ENCODE measurements around the gene AGBL5. TPM values are rescaled to one million over a fixed set of nuclear protein-coding genes. Genes with fewer than 3 reads are reported as not detected.

AGBL5 gene
- total and polyA plus RNA-seq, 2 of the 13 experiments (the other 11 are each of a cell fraction or from before 2014, with no cell fraction given), result 55.9 to 73.3 TPM

DNA sequence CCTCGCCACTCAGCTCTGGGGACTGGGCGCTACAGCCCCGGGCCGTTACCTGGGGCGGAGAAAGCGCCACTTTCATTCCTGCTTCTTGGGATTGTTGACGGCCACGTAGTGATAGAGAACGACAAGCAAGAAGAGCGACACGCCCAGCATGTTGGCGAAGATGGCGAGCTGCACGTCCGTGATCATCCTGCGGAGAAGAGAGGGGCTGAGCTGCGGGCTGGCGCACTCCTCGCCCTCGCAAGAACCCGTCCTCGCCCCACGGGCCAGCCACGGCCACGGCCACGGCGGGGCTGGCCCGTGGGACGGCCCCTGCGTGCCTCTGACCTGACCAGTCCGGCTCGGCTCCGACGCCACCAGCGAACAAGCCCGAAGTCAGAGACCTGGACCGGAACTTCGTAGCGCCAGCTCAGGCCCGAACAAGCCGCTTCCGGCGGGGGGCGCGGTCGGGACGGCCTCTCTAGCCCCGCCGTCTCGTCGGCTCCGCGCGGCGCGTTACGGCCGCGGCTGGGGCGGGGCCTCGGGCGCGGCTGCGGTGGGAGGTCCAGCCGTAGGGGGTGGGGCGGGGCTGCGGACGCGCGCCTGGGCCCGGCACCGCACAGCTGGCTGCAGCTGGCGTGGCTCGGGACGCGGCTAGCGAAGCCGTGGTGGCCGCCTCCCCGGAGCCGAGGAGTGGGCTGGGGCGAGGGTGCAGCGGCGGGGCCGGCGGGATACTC is 20.0 kb downstream of the AGBL5 start, which contains the start of gene OST4 (continued):
- TF ChIP-seq ATF7-NPFF (CRISPR knock-in tag; IDR thresholded peaks at IDR 0.05; ENCODE audit: low read depth) (peak; percentile 63), ARHGAP35 (CRISPR knock-in tag; IDR thresholded peaks at IDR 0.05; ENCODE audit: borderline replicate concordance) (no peak; the same call in 1 of the 2 replicates), FOXK1 (CRISPR knock-in tag; IDR thresholded peaks at IDR 0.05; ENCODE audit: borderline replicate concordance, low read depth) (peak; percentile 63; the same call in 1 of the 2 replicates), SMARCE1 (IDR thresholded peaks at IDR 0.05; ENCODE audit: borderline replicate concordance) (no peak), PLRG1 (conservative IDR thresholded peaks at IDR 0.05) (no peak), KLF6 (CRISPR knock-in tag; IDR thresholded peaks at IDR 0.05) (peak; percentile 93; the same call in 1 of the 2 replicates), CCAR2 (optimal IDR thresholded peaks at IDR 0.05; ENCODE audit: low read depth, low read length) (peak; percentile 67), ZNF510 (CRISPR knock-in tag; IDR thresholded peaks at IDR 0.05; ENCODE audit: low read depth) (0 out of 2 replicates have a peak, but pooled peaks have one; percentile 43), FIP1L1 (IDR thresholded peaks at IDR 0.05; ENCODE audit: borderline replicate concordance, insufficient read depth, low read depth, low read length) (no peak), HNRNPK (IDR thresholded peaks at IDR 0.05; ENCODE audit: low read depth, low read length, poor library complexity, severe bottlenecking) (peak; percentile 84), MXI1 (IDR thresholded peaks at IDR 0.05; ENCODE audit: borderline replicate concordance, low read depth, low read length) (peak; percentile 84; the same call in 2 of the 3 replicates), ZNF777 (CRISPR knock-in tag; IDR thresholded peaks at IDR 0.05) (peak; percentile 57; the same call in 1 of the 2 replicates), ZNF12 (CRISPR knock-in tag; IDR thresholded peaks at IDR 0.05) (no peak), RFXANK (CRISPR knock-in tag; IDR thresholded peaks at IDR 0.05) (peak; percentile 42; the same call in 1 of the 2 replicates), ZNF614 (CRISPR knock-in tag; IDR thresholded peaks at IDR 0.05; ENCODE audit: borderline replicate concordance) (peak; percentile 74; the same call in 1 of the 2 replicates)
- TF ChIP-seq, protein P1, sequence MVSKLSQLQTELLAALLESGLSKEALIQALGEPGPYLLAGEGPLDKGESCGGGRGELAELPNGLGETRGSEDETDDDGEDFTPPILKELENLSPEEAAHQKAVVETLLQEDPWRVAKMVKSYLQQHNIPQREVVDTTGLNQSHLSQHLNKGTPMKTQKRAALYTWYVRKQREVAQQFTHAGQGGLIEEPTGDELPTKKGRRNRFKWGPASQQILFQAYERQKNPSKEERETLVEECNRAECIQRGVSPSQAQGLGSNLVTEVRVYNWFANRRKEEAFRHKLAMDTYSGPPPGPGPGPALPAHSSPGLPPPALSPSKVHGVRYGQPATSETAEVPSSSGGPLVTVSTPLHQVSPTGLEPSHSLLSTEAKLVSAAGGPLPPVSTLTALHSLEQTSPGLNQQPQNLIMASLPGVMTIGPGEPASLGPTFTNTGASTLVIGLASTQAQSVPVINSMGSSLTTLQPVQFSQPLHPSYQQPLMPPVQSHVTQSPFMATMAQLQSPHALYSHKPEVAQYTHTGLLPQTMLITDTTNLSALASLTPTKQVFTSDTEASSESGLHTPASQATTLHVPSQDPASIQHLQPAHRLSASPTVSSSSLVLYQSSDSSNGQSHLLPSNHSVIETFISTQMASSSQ (IDR thresholded peaks at IDR 0.05; ENCODE audit: low read depth), result no peak
- TF ChIP-seq, protein P1 (CRISPR knock-in tag; IDR thresholded peaks at IDR 0.05; ENCODE audit: borderline replicate concordance), result peak; percentile 64; the same call in 1 of the 2 replicates
- TF ChIP-seq, protein P2, sequence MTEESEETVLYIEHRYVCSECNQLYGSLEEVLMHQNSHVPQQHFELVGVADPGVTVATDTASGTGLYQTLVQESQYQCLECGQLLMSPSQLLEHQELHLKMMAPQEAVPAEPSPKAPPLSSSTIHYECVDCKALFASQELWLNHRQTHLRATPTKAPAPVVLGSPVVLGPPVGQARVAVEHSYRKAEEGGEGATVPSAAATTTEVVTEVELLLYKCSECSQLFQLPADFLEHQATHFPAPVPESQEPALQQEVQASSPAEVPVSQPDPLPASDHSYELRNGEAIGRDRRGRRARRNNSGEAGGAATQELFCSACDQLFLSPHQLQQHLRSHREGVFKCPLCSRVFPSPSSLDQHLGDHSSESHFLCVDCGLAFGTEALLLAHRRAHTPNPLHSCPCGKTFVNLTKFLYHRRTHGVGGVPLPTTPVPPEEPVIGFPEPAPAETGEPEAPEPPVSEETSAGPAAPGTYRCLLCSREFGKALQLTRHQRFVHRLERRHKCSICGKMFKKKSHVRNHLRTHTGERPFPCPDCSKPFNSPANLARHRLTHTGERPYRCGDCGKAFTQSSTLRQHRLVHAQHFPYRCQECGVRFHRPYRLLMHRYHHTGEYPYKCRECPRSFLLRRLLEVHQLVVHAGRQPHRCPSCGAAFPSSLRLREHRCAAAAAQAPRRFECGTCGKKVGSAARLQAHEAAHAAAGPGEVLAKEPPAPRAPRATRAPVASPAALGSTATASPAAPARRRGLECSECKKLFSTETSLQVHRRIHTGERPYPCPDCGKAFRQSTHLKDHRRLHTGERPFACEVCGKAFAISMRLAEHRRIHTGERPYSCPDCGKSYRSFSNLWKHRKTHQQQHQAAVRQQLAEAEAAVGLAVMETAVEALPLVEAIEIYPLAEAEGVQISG (CRISPR knock-in tag; IDR thresholded peaks at IDR 0.05), result peak; percentile 100
- TF ChIP-seq, protein P3, sequence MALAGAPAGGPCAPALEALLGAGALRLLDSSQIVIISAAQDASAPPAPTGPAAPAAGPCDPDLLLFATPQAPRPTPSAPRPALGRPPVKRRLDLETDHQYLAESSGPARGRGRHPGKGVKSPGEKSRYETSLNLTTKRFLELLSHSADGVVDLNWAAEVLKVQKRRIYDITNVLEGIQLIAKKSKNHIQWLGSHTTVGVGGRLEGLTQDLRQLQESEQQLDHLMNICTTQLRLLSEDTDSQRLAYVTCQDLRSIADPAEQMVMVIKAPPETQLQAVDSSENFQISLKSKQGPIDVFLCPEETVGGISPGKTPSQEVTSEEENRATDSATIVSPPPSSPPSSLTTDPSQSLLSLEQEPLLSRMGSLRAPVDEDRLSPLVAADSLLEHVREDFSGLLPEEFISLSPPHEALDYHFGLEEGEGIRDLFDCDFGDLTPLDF (CRISPR knock-in tag; IDR thresholded peaks at IDR 0.05), result peak; percentile 26; the same call in 1 of the 2 replicates
- TF ChIP-seq, protein P4, sequence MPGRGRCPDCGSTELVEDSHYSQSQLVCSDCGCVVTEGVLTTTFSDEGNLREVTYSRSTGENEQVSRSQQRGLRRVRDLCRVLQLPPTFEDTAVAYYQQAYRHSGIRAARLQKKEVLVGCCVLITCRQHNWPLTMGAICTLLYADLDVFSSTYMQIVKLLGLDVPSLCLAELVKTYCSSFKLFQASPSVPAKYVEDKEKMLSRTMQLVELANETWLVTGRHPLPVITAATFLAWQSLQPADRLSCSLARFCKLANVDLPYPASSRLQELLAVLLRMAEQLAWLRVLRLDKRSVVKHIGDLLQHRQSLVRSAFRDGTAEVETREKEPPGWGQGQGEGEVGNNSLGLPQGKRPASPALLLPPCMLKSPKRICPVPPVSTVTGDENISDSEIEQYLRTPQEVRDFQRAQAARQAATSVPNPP (CRISPR knock-in tag; IDR thresholded peaks at IDR 0.05), result 0 out of 2 replicates have a peak, but pooled peaks have one; percentile 50

All from HepG2 (cell line).